ENCODE measurements around the gene ZMYND10. TPM values are rescaled to one million over a fixed set of nuclear protein-coding genes. Genes with fewer than 3 reads are reported as not detected.

The ZMYND10 gene
- total RNA-seq, 4 donors from 2014 or later: 0.30 to 1.7 (median 1.3) TPM; not detected in 1

GRCh38 chr3:50350213-50350526 lies 4.6 kb upstream of the ZMYND10 start:
- TF ChIP-seq POLR2A (IDR thresholded peaks at IDR 0.05) (no peak), EP300 (IDR thresholded peaks at IDR 0.05) (no peak)
- TF ChIP-seq, protein P1, sequence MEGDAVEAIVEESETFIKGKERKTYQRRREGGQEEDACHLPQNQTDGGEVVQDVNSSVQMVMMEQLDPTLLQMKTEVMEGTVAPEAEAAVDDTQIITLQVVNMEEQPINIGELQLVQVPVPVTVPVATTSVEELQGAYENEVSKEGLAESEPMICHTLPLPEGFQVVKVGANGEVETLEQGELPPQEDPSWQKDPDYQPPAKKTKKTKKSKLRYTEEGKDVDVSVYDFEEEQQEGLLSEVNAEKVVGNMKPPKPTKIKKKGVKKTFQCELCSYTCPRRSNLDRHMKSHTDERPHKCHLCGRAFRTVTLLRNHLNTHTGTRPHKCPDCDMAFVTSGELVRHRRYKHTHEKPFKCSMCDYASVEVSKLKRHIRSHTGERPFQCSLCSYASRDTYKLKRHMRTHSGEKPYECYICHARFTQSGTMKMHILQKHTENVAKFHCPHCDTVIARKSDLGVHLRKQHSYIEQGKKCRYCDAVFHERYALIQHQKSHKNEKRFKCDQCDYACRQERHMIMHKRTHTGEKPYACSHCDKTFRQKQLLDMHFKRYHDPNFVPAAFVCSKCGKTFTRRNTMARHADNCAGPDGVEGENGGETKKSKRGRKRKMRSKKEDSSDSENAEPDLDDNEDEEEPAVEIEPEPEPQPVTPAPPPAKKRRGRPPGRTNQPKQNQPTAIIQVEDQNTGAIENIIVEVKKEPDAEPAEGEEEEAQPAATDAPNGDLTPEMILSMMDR (IDR thresholded peaks at IDR 0.05): no peak
- H3K36me3 ChIP-seq: peaks cover 0 to 48% (median 10%) of the 10 kb centered on the region in 3 donors
- H3K4me1 ChIP-seq: peaks cover 0 to 77% (median 22%) of the 10 kb centered on the region in 4 donors
- H3K27me3 ChIP-seq: no peaks in the 10 kb centered on the region
- 1 to 2% methylated on average over 7 of the region's 7 CpGs for WGBS, 2 donors
- no peaks in the 10 kb centered on the region for H3K9me3 ChIP-seq
- peak overlapping the region; percentile 74 to 96 (median 88) for H3K27ac ChIP-seq
- peak overlapping the region; percentile 49 to 87 (median 75) for H3K4me3 ChIP-seq
- DNase-seq (ENCODE audit: low spot score in 2 of 2): no peak

DNA sequence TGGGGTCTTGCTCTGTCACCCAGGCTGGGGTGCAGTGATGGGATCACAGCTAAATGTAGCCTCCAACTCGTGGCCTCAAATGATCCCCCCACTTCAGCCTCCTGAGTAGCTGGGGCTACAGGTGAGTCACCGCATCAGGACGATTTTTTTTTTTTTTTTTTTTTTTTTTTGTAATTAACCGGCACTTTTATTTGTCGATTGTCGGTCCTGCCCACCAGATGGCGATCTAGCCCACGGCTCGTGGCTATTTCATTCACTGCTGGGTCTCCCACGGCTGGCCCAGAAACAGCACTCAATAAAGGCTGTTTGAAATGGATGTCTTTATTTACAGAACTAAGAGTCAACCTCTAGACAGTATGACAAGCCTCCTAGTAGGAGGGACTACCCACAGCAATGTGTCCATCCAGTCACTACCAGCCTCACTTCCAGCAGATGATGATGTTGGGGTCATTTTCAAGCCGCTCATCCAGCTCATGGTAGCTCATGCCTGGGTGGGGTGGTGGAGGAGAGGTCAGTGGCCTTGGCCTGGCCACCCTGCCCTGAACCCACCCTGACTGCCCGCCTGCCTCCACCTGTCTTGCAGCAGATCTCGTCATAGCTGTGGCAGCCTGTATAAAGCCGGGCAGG lies 1.8 kb upstream of the ZMYND10 start:
- Histone ChIP-seq H3K9me3 (no peaks in the 10 kb centered on the region), H3K4me1 (peaks cover 0 to 59% (median 22%) of the 10 kb centered on the region in 4 donors), H3K27ac (peak overlapping the region in 1 of 4 donors; percentile 2), H3K27me3 (no peaks in the 10 kb centered on the region), H3K36me3 (peaks cover 0 to 22% (median 0%) of the 10 kb centered on the region in 3 donors), H3K4me3 (no peak overlapping the region)
- WGBS, 2 donors: 10 to 21% methylated on average over 11 to 14 of the region's 14 CpGs
- TF ChIP-seq, protein P1 (IDR thresholded peaks at IDR 0.05): peak; percentile 48 to 63 (median 52)
- no peak for TF ChIP-seq EP300 (IDR thresholded peaks at IDR 0.05)
- TF ChIP-seq POLR2A (IDR thresholded peaks at IDR 0.05): no peak
- DNase-seq (ENCODE audit: low spot score in 2 of 2): peak in 1 of 2 donors; percentile 62

DNA sequence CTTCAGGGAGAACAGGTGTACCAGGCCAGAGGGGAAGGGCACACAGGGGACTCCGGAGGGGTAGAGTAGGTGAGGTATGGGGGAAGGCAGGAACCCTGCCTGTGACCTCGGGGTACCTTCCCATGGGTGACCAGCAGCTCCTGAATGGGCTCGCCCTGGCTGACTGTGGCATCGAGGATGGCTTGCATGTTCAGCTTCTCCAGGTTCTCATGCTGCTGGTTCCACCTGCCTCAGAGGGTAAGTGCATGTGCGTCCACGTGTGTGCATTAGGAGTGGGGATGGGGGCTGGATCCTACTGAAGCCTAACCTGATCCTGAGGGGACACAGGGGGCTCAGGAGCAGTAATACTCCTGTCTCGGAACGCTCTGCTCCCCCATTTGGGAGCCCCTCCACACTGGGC lies 524 bp downstream of the ZMYND10 start:
- Histone ChIP-seq H3K36me3 (peaks cover 0 to 22% (median 0%) of the 10 kb centered on the region in 3 donors), H3K9me3 (no peaks in the 10 kb centered on the region), H3K4me3 (peak overlapping the region in 1 of 4 donors; percentile 48), H3K4me1 (peaks cover 0 to 67% (median 19%) of the 10 kb centered on the region in 4 donors), H3K27me3 (no peaks in the 10 kb centered on the region), H3K27ac (peak overlapping the region in 1 of 4 donors; percentile 21)
- no peak for DNase-seq (ENCODE audit: low spot score in 2 of 2)
- TF ChIP-seq, protein P1 (IDR thresholded peaks at IDR 0.05): no peak
- no peak for TF ChIP-seq POLR2A (IDR thresholded peaks at IDR 0.05)
- TF ChIP-seq EP300 (IDR thresholded peaks at IDR 0.05): no peak
- WGBS, 2 donors: 68 to 77% methylated on average over 8 of the region's 8 CpGs

DNA sequence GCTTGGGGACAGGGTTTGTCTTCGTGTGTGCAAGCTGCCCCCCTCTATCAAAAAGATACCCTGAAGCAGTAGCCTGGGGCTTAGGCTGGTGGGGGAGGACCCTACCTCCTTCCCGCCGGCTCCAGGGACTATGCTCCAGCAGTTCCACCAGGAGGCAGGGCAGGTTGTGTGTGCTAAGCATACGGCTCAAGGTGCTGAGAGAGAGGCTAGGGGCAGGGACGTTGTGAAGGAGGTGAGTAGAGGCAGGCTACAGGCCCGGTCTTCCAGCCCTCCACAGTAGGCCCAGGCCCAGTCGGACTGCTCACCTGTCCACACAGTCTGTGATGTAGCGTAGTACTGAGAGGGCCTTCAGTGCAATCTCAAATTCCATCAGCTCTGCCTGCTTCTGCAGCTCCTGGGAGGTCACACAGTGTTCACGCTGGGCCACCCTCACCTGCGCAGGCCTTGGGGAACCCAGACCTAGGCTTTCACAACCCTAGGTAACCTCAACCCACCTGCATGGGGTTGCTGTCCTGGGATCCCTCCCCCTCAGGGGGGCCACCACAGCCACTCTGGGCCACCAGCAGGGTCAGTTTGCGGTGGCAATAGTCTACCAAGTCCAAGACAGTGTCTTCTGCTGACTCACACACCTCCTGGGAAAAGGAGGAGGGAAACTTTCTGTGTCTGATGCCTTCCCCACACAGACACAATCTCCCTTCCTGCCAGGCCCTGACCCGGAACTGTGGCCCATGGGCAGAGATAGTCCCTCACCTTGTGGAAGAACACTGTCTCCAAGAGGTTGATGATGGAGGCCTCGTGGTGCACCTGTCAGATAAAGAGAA lies 2.5 kb downstream of the ZMYND10 start:
- DNase-seq (ENCODE audit: low spot score in 2 of 2): no peak
- Histone ChIP-seq H3K4me3 (no peak overlapping the region), H3K4me1 (peaks cover 0 to 69% (median 27%) of the 10 kb centered on the region in 4 donors), H3K27me3 (no peaks in the 10 kb centered on the region), H3K36me3 (peaks cover 0 to 7% (median 0%) of the 10 kb centered on the region in 3 donors), H3K9me3 (no peaks in the 10 kb centered on the region), H3K27ac (no peak overlapping the region)
- WGBS, 2 donors: 78 to 79% methylated on average over 13 of the region's 13 CpGs
- TF ChIP-seq, protein P1 (IDR thresholded peaks at IDR 0.05): no peak
- TF ChIP-seq EP300 (IDR thresholded peaks at IDR 0.05) (no peak), POLR2A (IDR thresholded peaks at IDR 0.05) (no peak)
